MM.1S (cell line): ENCODE measurements around the gene CCDC73.

Experiments used
- DNase-seq: peaks from one replicate; pipeline ENCODE4 v3.0.0-alpha.2; 2015
- H2AFZ ChIP-seq: fragments of 300-600 bp; sonication (generic); 2 replicates; pipeline ENCODE4 v1.6.0; 2016; ENCODE audit warnings: antibody characterized with exemption, low read length
- H3F3A ChIP-seq: fragments of 300-600 bp; sonication (generic); 2 replicates; pipeline ENCODE4 v1.6.1; 2016; ENCODE audit warnings: mild to moderate bottlenecking, antibody characterized with exemption, low read length, moderate library complexity, mixed read lengths; ENCODE audit not compliant: insufficient read depth
- H3K27ac ChIP-seq: fragments of 300-600 bp; sonication (generic); 2 replicates; pipeline ENCODE4 v1.5.1; 2016; ENCODE audit warnings: mild to moderate bottlenecking, low read length
- H3K27me3 ChIP-seq: fragments of 300-600 bp; sonication (generic); replicated peaks from 2 replicates; pipeline ENCODE4 v1.6.0; 2016; ENCODE audit warnings: low read length; ENCODE audit not compliant: insufficient read depth
- H3K36me3 ChIP-seq: fragments of 300-600 bp; sonication (generic); replicated peaks from 2 replicates; pipeline ENCODE4 v1.6.1; 2016; ENCODE audit warnings: mild to moderate bottlenecking, low read length, mixed read lengths; ENCODE audit not compliant: insufficient read depth
- H3K4me1 ChIP-seq: fragments of 300-600 bp; sonication (generic); 2 replicates; pipeline ENCODE4 v1.6.1; 2016; ENCODE audit warnings: low read length, mixed read lengths
- H3K4me2 ChIP-seq: fragments of 300-600 bp; sonication (generic); 2 replicates; pipeline ENCODE4 v1.6.0; 2016; ENCODE audit warnings: low read depth, low read length
- H3K4me3 ChIP-seq: fragments of 300-600 bp; sonication (generic); 2 replicates; pipeline ENCODE4 v1.5.1; 2016; ENCODE audit warnings: low read length, mixed read lengths
- H3K79me2 ChIP-seq: fragments of 300-600 bp; sonication (generic); 2 replicates; pipeline ENCODE4 v1.6.1; 2016; ENCODE audit warnings: mixed run types, low read length, mixed read lengths
- H3K9ac ChIP-seq: fragments of 300-600 bp; sonication (generic); 2 replicates; pipeline ENCODE4 v1.6.1; 2016; ENCODE audit warnings: low read length, mixed read lengths
- H3K9me2 ChIP-seq: fragments of 300-600 bp; sonication (generic); replicated peaks from 2 replicates; pipeline ENCODE4 v1.6.1; 2016; ENCODE audit warnings: mild to moderate bottlenecking, low read length, mixed read lengths; ENCODE audit not compliant: insufficient read depth
- H3K9me3 ChIP-seq: fragments of 300-600 bp; sonication (generic); replicated peaks from 2 replicates; pipeline ENCODE4 v1.6.1; 2016; ENCODE audit warnings: mild to moderate bottlenecking, low read length, mixed read lengths; ENCODE audit not compliant: insufficient read depth
- H4K20me1 ChIP-seq: fragments of 300-600 bp; sonication (generic); 2 replicates; pipeline ENCODE4 v1.6.1; 2016; ENCODE audit warnings: mild to moderate bottlenecking, low read length, moderate library complexity, mixed read lengths; ENCODE audit not compliant: insufficient read depth
- CTCF ChIP-seq: fragments of 300-600 bp; sonication (generic); IDR thresholded peaks from 2 replicates; pipeline ENCODE4 v1.5.1; 2016; ENCODE audit warnings: antibody characterized with exemption, low read length, mixed read lengths
- EZH2 ChIP-seq: fragments of 300-600 bp; sonication (generic); optimal IDR thresholded peaks from 2 replicates; pipeline ENCODE3; 2017; ENCODE audit warnings: low read depth, mild to moderate bottlenecking, antibody characterized with exemption, low read length, mixed read lengths
- EZH2phosphoT487 ChIP-seq: fragments of 300-600 bp; sonication (generic); IDR thresholded peaks from 2 replicates; pipeline ENCODE4 v1.6.1; 2018; ENCODE audit warnings: antibody characterized with exemption, low read length

The CCDC73 gene

DNA sequence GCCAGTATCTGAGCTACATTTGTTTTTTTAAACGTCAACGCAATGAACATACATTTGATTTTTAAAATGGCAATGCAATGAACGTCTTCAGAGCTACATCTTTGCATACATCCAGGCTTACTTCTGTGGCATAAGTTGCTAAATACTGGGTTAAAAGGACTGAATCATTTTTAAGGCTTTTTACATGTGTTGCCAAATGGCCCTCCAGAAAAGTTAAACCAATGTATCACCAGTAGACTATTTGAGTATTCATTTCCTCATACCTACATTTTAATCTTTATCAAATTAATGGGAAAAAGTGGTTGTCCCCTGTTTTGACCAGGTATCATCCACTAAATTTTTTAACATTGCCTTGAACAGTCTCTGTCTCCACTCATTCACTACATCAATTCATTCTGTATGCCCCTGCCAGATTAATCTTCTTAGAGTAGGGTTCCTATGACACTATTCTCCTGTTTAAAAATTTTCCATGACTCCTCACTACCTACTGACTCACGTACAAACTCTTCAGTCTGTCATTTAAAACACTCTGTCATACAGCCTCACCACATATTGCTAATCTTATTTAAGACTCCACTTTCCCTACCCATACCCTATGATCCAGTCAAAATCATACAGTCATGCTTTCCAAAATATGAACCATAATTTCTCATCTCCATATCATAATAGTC, 22.9 kb upstream of the CCDC73 start:
- no peak for TF ChIP-seq CTCF
- TF ChIP-seq EZH2phosphoT487 = no peak
- TF ChIP-seq EZH2 = no peak
- no peaks in the 10 kb centered on the region for H3K79me2 ChIP-seq
- no peak overlapping the region for H3K9ac ChIP-seq
- no peaks in the 10 kb centered on the region for H3K9me2 ChIP-seq
- H3K4me3 ChIP-seq = no peak overlapping the region
- peaks cover 5% of the 10 kb centered on the region for H3K4me1 ChIP-seq
- H3K9me3 ChIP-seq = no peaks in the 10 kb centered on the region
- H3K27ac ChIP-seq = no peak overlapping the region
- H3K36me3 ChIP-seq = no peaks in the 10 kb centered on the region
- H2AFZ ChIP-seq = no peak overlapping the region
- no peaks in the 10 kb centered on the region for H4K20me1 ChIP-seq
- no peak for DNase-seq
- no peak overlapping the region for H3K4me2 ChIP-seq
- peaks cover 3% of the 10 kb centered on the region; the same call in 1 of the 2 replicates for H3F3A ChIP-seq
- no peaks in the 10 kb centered on the region for H3K27me3 ChIP-seq

GRCh38 chr11:32809313-32809712, 14.9 kb upstream of the CCDC73 start:
- Histone ChIP-seq H3K9me3 (no peaks in the 10 kb centered on the region), H3K9me2 (no peaks in the 10 kb centered on the region), H2AFZ (no peak overlapping the region), H3K79me2 (no peaks in the 10 kb centered on the region), H3F3A (no peaks in the 10 kb centered on the region), H3K27ac (no peak overlapping the region), H4K20me1 (no peaks in the 10 kb centered on the region), H3K27me3 (no peaks in the 10 kb centered on the region), H3K4me2 (no peak overlapping the region), H3K4me3 (no peak overlapping the region), H3K36me3 (no peaks in the 10 kb centered on the region), H3K4me1 (no peaks in the 10 kb centered on the region), H3K9ac (no peak overlapping the region)
- DNase-seq = peak; percentile 74
- peak; percentile 88 for TF ChIP-seq CTCF
- no peak for TF ChIP-seq EZH2phosphoT487
- TF ChIP-seq EZH2 = no peak

DNA sequence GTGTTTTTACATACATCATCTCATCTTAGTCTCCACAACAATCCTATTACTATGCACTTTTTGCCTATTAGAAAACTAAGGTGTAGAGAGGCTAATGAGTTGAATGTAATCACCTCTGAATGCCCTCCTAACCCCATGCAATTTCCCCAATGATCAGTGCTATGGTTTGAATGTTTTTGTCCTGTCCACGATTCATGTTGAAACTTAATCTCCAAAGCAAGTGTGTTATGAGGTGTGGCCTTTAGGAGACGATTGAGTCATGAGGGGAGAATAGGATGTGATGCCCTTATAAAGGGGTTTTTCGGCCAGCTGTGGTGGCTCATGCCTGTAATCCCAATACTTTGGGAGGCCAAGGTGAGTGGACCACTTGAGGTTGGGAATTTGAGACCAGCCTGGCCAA, 2.0 kb upstream of the CCDC73 start:
- H3K27ac ChIP-seq = no peak overlapping the region
- H2AFZ ChIP-seq = no peak overlapping the region
- DNase-seq = no peak
- no peaks in the 10 kb centered on the region for H3K79me2 ChIP-seq
- no peaks in the 10 kb centered on the region for H3F3A ChIP-seq
- H3K4me2 ChIP-seq = no peak overlapping the region
- no peaks in the 10 kb centered on the region for H3K9me2 ChIP-seq
- no peak for TF ChIP-seq CTCF
- H3K4me3 ChIP-seq = no peak overlapping the region
- H3K9ac ChIP-seq = no peak overlapping the region
- H3K9me3 ChIP-seq = no peaks in the 10 kb centered on the region
- no peaks in the 10 kb centered on the region for H4K20me1 ChIP-seq
- H3K36me3 ChIP-seq = no peaks in the 10 kb centered on the region
- H3K4me1 ChIP-seq = no peaks in the 10 kb centered on the region
- H3K27me3 ChIP-seq = no peaks in the 10 kb centered on the region
